Measurements from ENCODE around the gene TWNK. TPM values are rescaled to one million over a fixed set of nuclear protein-coding genes. Genes with fewer than 3 reads are reported as not detected.
A peak's percentile ranks its signal among the peaks of the same experiment; 100 is the strongest.

TWNK gene
- total and polyA plus RNA-seq, 2 donors from 2014 or later = 3.8 to 8.9 TPM

DNA sequence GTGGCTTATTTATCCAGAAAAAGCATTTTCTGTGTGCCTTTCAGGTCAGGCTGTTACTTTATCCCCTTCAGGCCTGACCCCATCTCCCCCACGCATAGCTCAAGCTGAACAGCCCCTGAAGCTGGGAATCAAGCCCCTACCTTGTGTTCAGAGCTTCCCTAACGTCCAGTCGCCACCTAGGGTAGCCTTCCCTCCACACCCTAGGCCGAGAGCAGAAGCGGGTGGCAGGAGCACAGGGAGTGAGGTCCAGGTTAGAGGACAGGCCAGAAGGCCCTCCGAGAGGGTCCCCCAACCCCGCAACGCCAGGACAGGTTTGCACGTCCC is 18.5 kb upstream of the TWNK start:
- Histone ChIP-seq H3K4me3 (ENCODE audit: low read length in 3 of 3) (peak overlapping the region; percentile 37 to 76 (median 54)), H3K9me3 (ENCODE audit: control insufficient read depth in 2 of 3, insufficient read depth in 1 of 3, low read length in 3 of 3) (no peaks in the 10 kb centered on the region), H3K4me1 (ENCODE audit: control insufficient read depth in 2 of 3, insufficient read depth in 2 of 3, low read depth in 1 of 3, low read length in 3 of 3) (peaks cover 5 to 24% (median 24%) of the 10 kb centered on the region in 3 donors), H3K9ac (ENCODE audit: low read length in 3 of 3) (peak overlapping the region; percentile 20 to 69 (median 35)), H3K36me3 (ENCODE audit: control insufficient read depth in 2 of 3, insufficient read depth in 3 of 3, low read length in 3 of 3) (peaks cover 4 to 5% (median 4%) of the 10 kb centered on the region in 3 donors), H3K27me3 (ENCODE audit: control insufficient read depth, insufficient read depth, low read length) (no peaks in the 10 kb centered on the region), H3K27ac (ENCODE audit: low read depth in 2 of 2, low read length in 2 of 2) (no peak overlapping the region)
- TF ChIP-seq CTCF (IDR thresholded peaks at IDR 0.05; ENCODE audit: borderline replicate concordance, extremely low read depth, insufficient read depth) = no peak
- DNase-seq (peak in 1 of 5 donors; percentile 29), FAIRE-seq (no peak)
- intact Hi-C loops (cut with DNase I) = no loop called here

- intact Hi-C loops (cut with DNase I) = no loop called here
- H3K4me1 ChIP-seq (ENCODE audit: control insufficient read depth in 2 of 3, insufficient read depth in 2 of 3, low read depth in 1 of 3, low read length in 3 of 3) = peaks cover 5 to 24% (median 24%) of the 10 kb centered on the region in 3 donors
- DNase-seq (peak; percentile 57 to 88 (median 68)), FAIRE-seq (no peak)
- peak within 1 kb of the TSS; percentile 10 to 61 for H3K27ac ChIP-seq (ENCODE audit: low read depth in 2 of 2, low read length in 2 of 2)
- H3K9me3 ChIP-seq (ENCODE audit: control insufficient read depth in 2 of 3, insufficient read depth in 1 of 3, low read length in 3 of 3) = no peaks in the 10 kb centered on the region
- no peaks in the 10 kb centered on the region for H3K27me3 ChIP-seq (ENCODE audit: control insufficient read depth, insufficient read depth, low read length)
- peak within 1 kb of the TSS; percentile 54 to 76 (median 60) for H3K4me3 ChIP-seq (ENCODE audit: low read length in 3 of 3)
- TF ChIP-seq CTCF (IDR thresholded peaks at IDR 0.05; ENCODE audit: borderline replicate concordance, extremely low read depth, insufficient read depth) = peak; percentile 49
- peaks cover 2 to 5% (median 4%) of the 10 kb centered on the region in 3 donors for H3K36me3 ChIP-seq (ENCODE audit: control insufficient read depth in 2 of 3, insufficient read depth in 3 of 3, low read length in 3 of 3)
- H3K9ac ChIP-seq (ENCODE audit: low read length in 3 of 3) = peak within 1 kb of the TSS; percentile 20 to 70 (median 35)
Observed at GRCh38 chr10:100969187-100970075, 17.9 kb upstream of the TWNK start, which contains the start of gene SEMA4G. Gene SEMA4G, plus strand, starts transcription at chr10:100969504. Its CDS starts 3,409 bp downstream, at chr10:100972913.

DNA sequence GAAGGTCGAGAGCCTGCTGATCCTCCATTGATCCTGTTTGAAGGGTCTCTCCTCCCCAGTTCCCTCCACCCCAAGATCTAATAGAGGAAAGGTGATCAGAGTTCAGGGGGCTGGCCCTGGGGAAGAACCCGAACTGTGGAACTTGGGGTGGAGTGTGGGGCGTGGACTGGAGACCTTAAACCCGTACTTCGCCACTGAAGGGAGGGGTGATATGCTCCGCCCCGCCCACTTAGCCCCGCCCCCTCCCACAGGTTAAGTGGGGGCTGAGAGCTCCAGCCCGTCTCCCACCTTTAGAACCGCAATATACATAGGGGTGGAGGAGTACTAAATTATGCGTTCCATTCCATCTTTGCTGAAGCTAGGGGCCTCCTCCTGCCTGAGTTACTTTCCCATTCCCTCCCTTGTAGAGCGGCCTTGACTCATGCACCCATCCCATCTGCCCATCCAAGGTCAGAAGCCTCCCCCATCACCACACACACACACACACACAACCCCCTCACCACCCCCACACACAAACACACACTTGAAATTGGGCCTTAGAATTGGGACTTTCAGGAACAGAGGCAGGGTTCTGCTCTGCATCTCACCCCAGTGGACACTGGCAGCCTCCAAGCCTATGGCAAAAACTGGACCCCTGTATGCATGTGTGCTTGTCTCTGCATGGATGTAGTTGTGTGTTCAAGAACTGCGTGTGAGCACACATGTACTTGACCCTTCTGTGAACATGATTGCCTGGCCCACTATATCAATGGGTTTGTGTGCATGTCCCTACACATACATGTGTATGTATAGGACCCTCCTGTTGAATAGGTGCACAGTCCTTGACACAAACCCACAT is 17.0 kb upstream of the TWNK start:
- no peak for FAIRE-seq
- Histone ChIP-seq H3K4me3 (ENCODE audit: low read length in 3 of 3) (peak overlapping the region; percentile 47 to 76 (median 60)), H3K27me3 (ENCODE audit: control insufficient read depth, insufficient read depth, low read length) (no peaks in the 10 kb centered on the region), H3K27ac (ENCODE audit: low read depth in 2 of 2, low read length in 2 of 2) (peak overlapping the region; percentile 8 to 61), H3K9me3 (ENCODE audit: control insufficient read depth in 2 of 3, insufficient read depth in 1 of 3, low read length in 3 of 3) (no peaks in the 10 kb centered on the region), H3K9ac (ENCODE audit: low read length in 3 of 3) (peak overlapping the region in 1 of 3 donors; percentile 70), H3K36me3 (ENCODE audit: control insufficient read depth in 2 of 3, insufficient read depth in 3 of 3, low read length in 3 of 3) (peaks cover 2 to 5% (median 4%) of the 10 kb centered on the region in 3 donors), H3K4me1 (ENCODE audit: control insufficient read depth in 2 of 3, insufficient read depth in 2 of 3, low read depth in 1 of 3, low read length in 3 of 3) (peaks cover 5 to 24% (median 24%) of the 10 kb centered on the region in 3 donors)
- TF ChIP-seq CTCF (IDR thresholded peaks at IDR 0.05; ENCODE audit: borderline replicate concordance, extremely low read depth, insufficient read depth) = no peak
- intact Hi-C loops (cut with DNase I) = no loop called here
- DNase-seq = peak in 3 of 5 donors; percentile 32 to 77 (median 59)
